NCI-H1694 treated with DMSO at 0.1 percent for 48 hours (cell line): ENCODE results near the gene FBXO15.

ENCODE experiments used
- DNase-seq: peaks from one replicate; lab custom pipeline; 2025; lab: John Stamatoyannopoulos, UW

The FBXO15 gene

GRCh38 chr18:74062037-74062436 is 85.6 kb downstream of the FBXO15 start:
- no peak for DNase-seq

GRCh38 chr18:74060579-74060978 is 87.1 kb downstream of the FBXO15 start:
- no peak for DNase-seq

GRCh38 chr18:74050807-74051206 is 96.8 kb downstream of the FBXO15 start:
- DNase-seq = no peak

GRCh38 chr18:74040459-74041332 is 106.9 kb downstream of the FBXO15 start:
- DNase-seq = no peak

GRCh38 chr18:74040008-74040407 is 107.6 kb downstream of the FBXO15 start:
- DNase-seq = no peak

- DNase-seq = no peak
These were observed 118.5 kb downstream of the FBXO15 start for GRCh38 chr18:74029161-74029560.
